Gastroesophageal sphincter (tissue), 3 donors: ENCODE data around the gene LDLRAD4.

Experiments used
- CTCF ChIP-seq, 4 experiments: fragments of 200-600 bp in 2 of 4; fragments of 450-650 bp in 2 of 4; sonication (generic) in 1 of 4; IDR thresholded peaks; one replicate each; pipeline ENCODE4 v1.5.1; 2017 to 2019; ENCODE audit warnings: antibody characterized with exemption in 4 of 4, mild to moderate bottlenecking in 2 of 4, moderate library complexity in 2 of 4
- EP300 ChIP-seq: sonication (generic); formaldehyde crosslinking; IDR thresholded peaks from one replicate; pipeline ENCODE4 v1.6.1; 2017; ENCODE audit warnings: antibody characterized with exemption, mild to moderate bottlenecking
- POLR2A ChIP-seq, 2 donors: fragments of 450-650 bp; IDR thresholded peaks; one replicate each; pipeline ENCODE4 v1.6.1; 2017; ENCODE audit warnings: antibody characterized with exemption in 2 of 2, mild to moderate bottlenecking in 2 of 2, moderate library complexity in 1 of 2
- POLR2AphosphoS5 ChIP-seq: sonication (generic); formaldehyde crosslinking; IDR thresholded peaks from one replicate; pipeline ENCODE4 v1.6.1; 2017; ENCODE audit warnings: antibody characterized with exemption

DNA sequence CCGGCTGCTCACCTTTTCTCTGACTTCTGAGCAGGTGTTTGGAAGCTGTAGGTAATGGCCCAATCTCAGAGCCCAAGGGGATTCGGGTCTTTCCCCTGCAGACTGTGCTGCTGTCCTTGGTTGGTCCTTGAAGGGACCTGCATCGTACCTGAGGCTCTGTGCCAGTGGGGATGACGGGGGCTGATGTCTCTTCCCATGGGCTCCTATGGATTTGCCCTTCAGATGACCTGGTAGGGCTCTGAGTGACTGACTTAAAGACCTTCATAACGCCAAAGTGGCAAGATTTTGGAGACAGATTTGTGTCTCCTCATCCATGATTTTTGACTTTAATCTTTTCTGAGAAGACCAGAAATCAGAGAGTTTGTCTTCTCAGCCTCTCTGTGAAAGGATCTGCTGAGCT, 341.7 kb downstream of the LDLRAD4 start:
- TF ChIP-seq EP300 (no peak), CTCF (IDR thresholded peaks at IDR 0.05) (no peak), POLR2A (IDR thresholded peaks at IDR 0.05) (no peak), POLR2AphosphoS5 (no peak)
